ENCODE results near the gene PHF20.
"Not testable (repeated sequence)": the region's sequence is repeated elsewhere in the genome, so short reads cannot be mapped to it uniquely, and the experiment has no call there.

PHF20 gene

DNA sequence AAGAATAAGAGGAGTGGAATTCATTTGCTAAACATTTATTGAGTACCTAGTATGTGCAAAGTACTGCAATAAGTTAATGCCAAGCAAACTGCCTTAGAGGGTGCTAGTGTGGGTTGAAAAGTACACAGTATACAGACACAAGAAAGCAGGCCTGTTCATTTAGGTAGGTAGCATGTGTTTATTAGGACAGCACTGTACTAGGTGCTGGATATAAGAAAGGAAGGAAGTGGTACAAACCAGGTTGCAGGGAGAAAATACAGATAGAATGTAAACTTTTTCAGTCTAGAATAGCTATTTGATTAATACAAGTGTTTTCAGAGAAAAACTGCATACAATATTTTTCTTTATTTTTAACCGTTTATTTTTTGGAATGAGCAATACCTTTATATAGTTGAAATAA lies 68.1 kb downstream of the PHF20 start:
- no peak for DNase-seq (ENCODE audit: low read depth)

DNA sequence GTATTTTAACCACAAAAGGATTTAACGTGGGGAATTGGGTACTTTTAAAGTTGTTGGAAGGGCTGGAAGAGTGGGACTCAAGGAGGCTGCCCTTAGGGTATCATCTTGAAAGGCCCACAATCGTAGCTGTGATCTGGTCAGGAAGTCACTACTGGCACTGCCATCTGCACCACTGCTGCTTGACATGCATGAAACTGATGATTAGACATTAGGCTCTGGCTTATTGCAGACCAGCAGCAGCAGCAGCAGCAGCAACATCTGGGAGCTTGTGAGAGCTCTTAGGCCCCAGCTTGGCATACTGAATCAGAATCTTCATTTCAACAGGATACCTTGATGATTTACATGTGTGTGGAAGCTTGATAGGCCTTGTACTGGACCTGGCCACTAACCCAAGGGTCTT lies 68.6 kb downstream of the PHF20 start:
- DNase-seq (ENCODE audit: low read depth), result no peak

DNA sequence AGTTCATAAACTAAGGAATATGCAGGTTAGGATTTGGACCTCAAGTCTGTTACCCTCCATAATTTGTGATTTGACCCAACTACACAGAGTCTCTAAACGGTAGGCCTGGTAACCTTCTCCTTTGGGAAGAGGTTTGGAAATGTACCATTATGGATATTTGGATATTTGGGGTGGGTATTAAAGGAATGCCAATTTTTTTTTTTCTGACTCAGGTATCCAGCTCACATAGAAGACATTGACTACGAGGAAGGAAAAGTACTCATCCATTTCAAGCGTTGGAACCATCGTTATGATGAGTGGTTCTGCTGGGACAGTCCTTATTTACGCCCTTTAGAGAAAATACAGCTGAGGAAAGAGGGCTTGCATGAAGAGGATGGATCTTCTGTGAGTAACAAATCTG lies 70.5 kb downstream of the PHF20 start:
- no peak for DNase-seq (ENCODE audit: low read depth)

DNA sequence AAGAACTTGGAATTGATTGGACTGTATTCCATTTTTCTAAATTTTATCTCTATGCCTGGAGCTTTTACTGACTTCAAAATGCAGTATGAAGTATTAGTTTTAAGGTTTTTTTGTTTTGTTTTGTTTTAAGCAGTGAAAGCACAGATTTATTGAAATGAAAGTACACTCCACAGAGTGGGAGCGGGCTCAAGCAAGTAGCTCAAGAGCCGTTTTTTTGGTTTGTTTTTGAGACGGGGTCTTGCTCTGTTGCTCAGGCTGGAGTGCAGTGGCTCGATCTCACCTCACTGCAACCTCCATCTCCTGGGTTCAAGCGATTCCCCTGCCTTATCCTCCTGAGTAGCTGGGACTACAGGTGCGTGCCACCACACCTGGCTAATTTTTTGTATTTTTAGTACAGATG lies 72.1 kb downstream of the PHF20 start:
- DNase-seq (ENCODE audit: low read depth), result not testable (repeated sequence)

DNA sequence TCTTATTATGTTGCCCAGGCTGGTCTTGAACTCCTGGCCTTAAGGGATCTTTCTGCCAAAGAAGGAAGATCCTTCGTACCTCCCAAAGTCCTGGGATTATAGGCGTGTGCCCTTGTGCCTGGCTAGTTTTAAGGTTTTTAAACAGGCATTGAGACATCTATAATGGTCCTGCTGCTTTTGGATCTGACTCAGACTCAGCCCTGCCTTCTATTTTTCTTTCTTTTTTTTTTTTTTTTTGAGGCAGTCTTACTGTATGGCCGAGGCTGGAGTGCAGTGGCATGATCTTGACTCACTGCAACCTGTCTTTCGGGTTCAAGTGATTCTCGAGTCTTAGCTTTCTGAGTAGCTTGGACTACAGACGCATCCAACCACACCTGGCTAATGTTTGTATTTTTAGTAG lies 73.7 kb downstream of the PHF20 start:
- no peak for DNase-seq (ENCODE audit: low read depth)

DNA sequence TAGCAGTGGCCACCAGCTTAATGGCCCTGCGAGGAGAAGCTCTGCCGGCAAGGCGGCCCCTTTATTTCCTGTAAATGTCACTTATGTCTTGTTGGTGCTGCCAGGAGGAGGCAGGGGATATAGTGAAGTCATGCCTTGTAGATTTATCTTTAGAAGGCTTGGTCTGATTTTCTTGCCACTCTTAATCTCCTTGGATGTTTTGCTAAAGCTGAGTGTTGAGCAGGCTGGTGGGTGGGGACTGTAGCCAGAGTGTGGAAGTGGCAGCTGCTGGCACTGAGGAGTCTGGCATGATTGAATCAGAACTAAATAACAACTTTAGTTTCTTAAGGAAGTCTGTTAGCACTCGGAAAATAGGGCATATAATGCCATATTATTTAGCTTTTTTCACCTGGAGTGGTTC lies 77.9 kb downstream of the PHF20 start:
- DNase-seq (ENCODE audit: low read depth), result no peak

DNA sequence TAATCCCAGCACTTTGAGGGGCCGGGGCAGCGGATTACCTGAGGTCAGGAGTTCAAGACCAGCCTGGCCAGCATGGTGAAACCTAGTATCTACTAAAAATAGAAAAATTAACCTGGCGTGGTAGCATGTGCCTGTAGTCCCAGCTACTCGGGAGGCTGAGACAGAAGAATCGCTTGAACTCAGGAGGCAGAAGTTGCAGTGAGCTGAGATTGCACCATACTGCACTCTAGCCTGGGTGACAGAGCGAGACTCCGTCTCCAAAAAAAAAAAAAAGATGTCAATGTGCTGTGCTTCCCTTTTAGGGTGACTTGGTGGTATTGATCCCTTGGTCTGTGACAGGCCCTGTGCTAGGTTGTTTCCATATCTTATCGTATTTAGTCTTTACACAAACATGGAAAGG lies 79.8 kb downstream of the PHF20 start:
- not testable (repeated sequence) for DNase-seq (ENCODE audit: low read depth)

DNA sequence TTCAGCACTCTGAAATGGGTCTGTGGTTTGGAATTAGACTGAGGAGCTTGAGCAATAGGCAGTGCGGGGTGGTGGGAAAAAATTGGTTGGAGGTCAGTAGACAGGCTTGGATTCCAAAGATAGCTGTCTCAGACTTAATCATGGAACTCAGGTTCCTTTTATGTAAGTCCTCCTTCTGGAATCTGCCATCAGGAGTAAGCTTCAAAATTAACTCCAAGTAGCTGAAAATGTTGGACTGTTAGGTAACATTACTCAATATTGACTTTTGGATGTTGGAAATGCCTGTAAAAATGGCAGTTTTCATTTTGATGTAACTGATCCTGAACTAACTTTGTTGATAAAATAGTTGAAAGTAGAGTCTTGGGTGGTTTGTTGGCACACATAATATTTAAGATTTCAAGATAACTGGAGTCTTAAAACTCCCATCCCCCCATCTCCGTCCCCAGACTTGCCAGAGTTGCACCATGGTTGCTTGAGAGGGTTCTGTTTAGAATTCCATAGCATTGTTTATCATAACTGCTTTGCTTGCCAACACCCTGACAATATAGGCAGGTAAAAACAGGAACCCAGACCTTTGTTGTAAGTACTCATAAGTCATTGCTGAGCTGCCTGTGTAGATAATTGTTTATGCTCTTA lies 83.0 kb downstream of the PHF20 start:
- no peak for DNase-seq (ENCODE audit: low read depth)

DNA sequence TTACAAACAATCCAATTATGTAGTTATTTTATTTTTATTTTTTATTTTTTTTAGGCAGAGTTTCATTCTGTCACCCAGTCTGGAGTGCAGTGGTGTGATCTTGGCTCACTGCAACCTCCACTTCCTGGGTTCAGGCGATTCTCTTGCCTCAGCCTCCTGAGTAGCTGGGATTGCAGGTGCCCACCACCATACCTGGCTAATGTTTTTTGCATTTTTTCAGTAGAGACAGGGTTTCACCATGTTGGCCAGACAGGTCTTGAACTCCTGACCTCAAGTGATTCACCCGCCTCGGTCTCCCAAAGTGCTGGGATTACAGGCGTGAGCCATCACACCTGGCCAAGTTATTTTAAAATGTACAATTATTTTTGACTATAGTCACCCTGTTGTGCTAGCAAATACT lies 83.8 kb downstream of the PHF20 start:
- DNase-seq (ENCODE audit: low read depth), result not testable (repeated sequence)

DNA sequence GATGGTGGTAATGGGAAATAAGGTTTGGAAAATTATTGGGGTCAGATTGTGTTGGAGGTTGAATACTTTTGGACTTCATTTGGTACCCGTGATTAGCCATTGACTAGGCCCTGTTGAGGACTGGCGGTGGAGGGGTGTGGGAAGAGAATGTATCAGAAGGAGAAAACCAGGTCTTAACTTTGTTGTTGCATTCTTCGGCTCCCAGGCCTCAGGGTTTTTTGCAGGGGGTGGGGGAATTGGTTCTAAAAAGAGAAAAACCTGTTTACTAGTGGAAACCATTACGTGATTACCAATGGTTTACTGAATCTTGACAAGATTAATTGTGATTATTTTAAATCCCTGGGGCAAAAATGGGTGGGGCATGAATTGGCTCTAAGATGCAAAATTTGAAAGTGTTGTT lies 85.1 kb downstream of the PHF20 start:
- no peak for DNase-seq (ENCODE audit: low read depth)

DNA sequence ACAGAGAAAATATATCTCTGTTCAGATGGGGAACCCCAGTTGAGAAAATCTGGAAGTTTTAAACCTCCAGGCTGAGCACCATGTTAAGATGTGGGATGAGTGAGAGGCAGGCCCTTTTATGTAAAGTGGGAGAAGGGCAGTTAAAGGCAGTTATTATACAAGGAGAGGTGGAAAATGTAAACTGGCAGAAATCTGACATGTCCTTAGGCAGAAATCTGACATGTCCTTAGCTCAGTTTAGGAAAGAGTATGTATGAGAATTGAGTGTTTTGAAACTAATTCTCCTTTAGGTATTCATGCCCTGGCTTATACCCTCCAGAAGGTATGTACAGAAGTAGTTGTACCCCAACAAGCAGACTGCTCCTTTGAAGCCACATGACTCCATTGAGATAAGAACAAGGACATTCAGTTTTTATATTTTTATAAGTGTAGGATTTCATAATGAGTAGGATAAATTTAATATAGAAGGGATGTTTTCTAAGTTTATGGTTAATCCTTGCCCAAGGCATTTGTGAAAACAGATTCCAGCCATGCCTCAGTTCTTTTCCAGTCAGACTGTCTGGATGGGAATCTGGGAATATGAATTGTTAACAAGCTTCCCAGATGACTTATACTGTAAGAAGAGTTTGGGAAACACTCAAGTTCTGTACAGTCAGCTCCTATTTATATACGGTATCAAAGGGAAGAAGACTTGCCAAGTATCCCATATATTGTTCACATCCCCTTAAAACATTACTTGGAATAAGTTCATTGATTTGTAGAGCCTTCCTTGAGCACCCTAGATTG lies 94.8 kb downstream of the PHF20 start:
- DNase-seq (ENCODE audit: low read depth), result no peak

DNA sequence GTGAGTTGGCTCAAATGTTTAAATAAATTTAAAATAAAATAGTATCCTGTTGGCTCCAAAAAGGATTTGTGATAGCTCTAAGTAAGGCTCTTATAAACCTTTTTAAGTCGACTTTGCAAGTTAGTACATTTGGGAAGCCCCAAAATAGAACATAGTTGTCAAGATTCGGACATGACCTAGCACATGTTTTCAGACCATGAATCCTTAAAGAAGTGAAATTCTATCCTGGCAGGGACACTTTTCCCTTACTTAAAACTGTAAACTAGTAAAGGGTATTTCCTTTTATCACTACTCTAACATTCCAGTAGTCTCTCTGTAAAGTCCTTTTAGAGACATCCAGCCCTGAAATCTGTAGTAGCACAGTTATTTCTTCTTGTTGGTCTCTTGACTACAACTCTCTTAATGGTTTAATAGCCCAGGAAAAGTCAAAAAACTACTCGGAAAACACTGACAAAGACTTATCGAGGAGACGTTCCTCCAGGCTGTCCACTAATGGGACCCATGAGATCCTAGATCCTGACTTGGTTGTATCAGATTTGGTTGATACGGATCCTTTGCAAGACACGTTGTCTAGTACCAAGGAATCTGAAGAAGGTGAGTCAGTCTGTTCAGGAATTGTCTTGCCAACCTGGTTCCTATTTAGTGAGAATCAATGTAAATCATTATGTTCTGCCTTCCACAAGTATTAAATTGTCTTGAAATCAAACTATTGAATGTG lies 98.9 kb downstream of the PHF20 start:
- no peak for DNase-seq (ENCODE audit: low read depth)

DNA sequence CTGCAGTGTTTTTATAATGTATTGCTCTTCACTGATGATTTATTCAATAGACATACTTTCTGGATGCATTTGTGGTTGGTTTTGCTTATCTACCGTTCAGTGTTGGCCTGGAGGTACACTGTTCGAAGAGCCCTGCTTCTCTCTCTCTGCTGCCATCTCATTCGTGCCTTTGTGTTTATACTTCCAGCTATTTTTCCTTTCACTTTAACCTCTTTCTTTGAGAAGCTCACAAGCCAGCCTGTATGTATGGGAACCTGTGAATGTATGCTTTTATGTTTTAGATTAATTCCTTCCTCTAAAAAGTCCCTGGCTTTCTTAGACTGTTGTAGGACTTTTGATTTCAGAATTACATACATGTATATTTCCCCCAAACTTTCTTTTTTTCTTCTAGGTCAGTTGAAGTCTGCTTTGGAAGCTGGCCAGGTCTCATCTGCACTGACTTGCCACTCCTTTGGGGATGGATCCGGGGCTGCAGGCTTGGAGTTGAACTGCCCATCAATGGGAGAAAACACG lies 99.5 kb downstream of the PHF20 start:
- no peak for DNase-seq (ENCODE audit: low read depth)

DNA sequence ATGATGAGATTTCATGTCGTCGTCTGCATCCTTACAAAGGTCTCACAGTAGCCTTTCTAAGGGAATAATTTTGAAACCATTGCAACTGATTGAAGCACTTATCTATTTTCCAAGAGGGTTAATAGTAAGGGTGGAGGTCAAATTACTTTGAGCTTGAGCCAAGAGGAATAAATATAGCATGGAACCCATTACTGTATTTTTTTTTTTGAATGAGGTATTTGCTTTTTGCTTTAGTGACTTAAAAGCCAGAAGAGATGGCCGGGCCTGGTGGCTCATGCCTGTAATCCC lies 104.2 kb downstream of the PHF20 start:
- DNase-seq (ENCODE audit: low read depth), result no peak

DNA sequence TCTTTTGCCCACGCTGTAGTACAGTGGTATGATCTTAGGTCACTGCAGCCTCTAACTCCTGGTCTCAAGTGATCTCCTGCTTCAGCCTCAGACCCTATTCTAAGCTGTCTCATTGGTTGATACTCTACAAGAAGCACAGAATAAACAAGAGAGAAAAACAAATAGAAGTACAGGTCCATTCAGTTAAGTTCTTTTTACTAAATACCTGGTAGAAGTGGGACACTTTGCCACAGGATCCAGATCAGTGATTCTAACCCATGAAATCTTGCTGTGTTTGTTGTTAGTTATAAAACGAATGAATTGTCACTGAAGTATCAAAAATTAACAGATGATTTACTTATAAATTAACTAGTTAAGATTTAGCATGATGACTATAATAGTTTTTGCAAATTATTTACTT lies 105.8 kb downstream of the PHF20 start:
- DNase-seq (ENCODE audit: low read depth), result no peak

DNA sequence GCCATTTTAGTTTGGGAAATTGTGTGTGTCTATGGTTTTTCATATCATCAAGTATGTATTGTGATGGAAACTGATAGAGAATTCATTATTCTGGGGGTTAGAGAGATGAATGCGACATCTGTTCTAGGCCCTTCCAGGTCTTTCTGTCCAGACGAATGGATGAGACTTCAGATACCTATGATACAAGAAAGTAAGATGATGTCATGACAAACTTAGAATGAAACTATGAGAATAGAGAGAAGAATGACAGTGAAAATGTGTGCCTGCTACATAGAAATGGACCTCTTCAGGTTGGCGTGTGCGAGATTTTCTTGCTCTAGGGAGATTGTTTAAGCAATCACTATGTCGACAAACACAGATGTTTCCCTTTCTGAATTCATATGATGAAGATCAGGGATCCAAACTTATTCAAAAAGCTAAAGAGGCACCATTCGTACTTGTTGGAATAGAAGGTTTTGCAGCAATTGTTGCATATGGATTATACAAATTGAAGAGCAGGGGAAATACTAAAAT lies 106.4 kb downstream of the PHF20 start:
- no peak for DNase-seq (ENCODE audit: low read depth)

DNA sequence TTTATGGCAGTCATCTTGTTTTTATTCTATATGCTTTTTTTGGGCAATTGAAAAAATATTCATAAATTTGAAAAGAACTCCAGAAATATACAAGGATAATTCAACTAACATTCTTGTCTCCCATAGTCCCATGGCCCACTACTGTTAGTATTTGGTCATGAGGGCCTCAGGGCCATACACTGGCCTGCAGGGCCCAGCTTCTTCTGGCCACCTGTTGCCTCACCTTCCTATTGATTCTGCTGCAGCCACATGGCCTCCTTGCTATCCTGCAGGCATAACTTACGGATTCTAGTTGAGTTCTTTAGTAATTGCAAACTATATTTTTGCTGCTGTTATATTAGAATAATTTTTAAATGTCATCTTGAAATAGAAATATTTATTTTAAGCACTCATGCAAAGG lies 109.9 kb downstream of the PHF20 start:
- no peak for DNase-seq (ENCODE audit: low read depth)

DNA sequence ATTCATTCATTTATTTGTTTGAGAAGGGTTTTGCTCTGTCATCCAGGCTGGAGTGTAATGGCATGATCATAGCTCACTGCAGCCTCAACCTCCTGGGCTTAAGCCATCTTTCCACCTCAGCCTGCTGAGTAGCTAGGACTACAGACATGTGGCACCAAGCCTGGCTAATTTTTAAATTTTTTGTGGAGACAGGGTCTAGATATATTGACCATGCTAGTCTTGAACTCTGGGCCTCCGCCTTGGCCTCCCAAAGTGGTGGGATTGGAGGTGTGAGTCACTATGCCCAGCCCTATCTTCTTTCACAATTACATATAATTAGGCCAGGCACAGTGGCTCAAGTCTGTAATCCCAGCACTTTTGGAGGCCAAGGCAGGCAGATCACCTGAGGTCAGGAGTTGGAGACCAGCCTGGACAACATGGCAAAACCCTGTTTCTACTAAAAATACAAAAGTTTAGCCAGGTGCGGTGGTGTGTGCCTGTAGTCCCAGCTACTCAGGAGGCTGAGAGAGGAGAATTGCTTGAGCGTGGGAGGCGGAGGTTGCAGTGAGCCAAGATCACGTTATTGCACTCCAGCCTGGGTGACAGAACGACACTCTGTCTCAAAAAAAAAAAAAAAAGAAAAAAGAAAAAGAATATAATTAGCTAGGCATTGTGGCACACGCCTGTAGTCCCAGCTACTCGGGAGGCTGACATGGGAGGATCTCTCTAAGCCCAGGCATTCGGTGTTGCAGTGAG lies 110.8 kb downstream of the PHF20 start:
- DNase-seq (ENCODE audit: low read depth), result not testable (repeated sequence)

DNA sequence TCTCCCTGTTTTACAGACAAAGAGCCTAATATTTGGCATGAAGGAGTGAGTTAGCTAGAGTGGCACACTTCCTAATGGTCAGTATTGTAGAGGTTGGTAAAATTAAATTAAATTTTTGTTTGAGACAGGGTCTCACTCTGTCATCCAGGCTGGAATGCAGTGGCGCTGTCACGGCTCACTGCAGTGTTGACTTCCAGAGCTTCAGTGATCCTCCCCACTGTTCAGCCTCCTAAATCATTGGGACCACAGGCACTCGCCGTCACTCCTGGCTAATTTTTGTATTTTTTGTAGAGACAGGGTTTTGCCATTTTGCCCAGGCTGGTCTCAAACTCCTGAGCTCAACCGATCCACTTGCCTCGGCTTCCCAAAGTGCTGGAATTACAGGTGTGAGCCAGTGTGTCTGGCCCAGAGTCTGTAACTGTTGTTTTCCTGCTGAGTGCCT lies 111.5 kb downstream of the PHF20 start:
- no peak for DNase-seq (ENCODE audit: low read depth)

DNA sequence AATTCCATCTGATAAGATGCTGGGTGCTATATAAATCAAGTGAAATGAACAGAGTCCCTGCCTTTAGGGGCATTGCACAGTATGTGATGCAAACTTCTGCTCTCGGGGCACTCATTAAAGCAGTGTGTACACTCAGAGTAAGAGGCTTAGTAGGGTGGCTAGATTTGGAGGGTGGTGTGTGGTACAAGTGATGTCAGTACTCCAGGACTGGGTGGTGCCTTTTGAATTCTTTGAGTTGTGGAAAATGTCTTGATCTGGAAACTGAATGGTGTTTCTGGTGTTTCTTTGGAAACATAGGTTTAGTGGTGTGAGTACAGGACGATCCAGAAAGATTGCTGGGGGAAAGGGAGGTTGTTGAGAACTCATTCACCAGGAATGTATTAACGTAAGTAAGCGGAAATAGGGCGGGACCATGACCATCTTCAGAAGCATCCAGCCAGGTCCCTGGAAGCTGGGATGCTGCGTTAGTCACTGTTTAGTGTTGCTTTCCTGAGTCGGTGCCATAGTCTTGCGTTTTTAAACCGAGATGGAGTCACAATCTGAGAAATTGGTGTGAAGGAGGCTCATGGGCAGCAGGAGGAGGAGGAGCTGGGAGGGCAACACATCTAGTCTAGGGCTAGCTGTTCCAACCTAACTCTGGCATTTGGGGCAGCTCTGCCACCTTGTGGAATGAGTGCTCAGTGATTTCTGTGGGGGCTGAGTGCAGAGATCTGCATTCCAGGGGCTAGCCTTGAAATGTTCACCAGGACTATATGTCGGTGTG lies 112.1 kb downstream of the PHF20 start:
- peak; percentile 100 for DNase-seq (ENCODE audit: low read depth)

DNA sequence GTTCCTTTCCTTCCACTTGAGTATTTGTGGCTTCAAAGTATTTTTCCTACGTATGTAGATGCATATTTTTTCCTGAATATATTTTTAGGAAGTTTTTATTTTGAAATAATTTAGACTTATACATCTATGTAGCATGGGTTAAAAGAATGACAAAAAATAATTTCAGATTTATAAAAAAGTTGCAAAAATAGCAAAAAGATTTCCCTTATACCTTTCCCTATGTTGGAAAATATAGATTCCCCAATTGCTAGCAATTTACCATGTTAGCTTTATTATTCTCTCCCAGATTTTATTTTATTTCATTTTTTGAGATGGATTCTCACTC lies 112.7 kb downstream of the PHF20 start:
- no peak for DNase-seq (ENCODE audit: low read depth)

DNA sequence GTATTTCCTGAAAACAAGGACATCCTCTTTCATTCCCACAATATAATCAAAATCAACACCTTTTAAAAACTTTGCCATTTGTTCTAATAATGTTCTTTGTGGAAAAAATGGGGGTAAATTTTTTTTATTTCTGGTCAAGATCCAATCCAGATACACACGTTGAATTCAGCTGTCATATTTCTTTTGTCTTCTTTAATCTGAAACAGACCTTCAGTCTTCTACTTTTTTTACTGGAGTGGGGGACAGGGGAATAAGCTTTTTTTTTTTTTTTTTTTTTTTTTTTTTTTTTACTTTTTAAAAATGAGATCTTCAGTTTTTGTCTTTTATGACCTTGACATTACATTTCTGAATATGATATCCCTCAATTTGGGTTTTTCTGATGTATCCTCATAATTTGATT lies 113.4 kb downstream of the PHF20 start:
- DNase-seq (ENCODE audit: low read depth), result no peak

Measured in non-pigmented ciliary epithelial cell (primary cell).